Nephron progenitor cell (in vitro differentiated cells): Measurements from ENCODE around the gene BICD1.
A peak's percentile ranks its signal among the peaks of the same experiment; 100 is the strongest.

Experiments
- DNase-seq: peaks from one replicate; pipeline ENCODE4 v3.0.0; 2021
- H3K27ac Mint-ChIP-seq: 2 replicates; pipeline ENCODE4 v1.8.0; 2021; ENCODE audit warnings: mild to moderate bottlenecking, moderate library complexity, mixed read lengths
- H3K27me3 Mint-ChIP-seq: 2 replicates; pipeline ENCODE4 v1.8.0; 2021; ENCODE audit warnings: mild to moderate bottlenecking, low read depth, mixed read lengths; ENCODE audit not compliant: poor library complexity
- H3K36me3 Mint-ChIP-seq: 2 replicates; pipeline ENCODE4 v1.8.0; 2021; ENCODE audit warnings: low read depth, mixed read lengths
- H3K4me1 Mint-ChIP-seq: 2 replicates; pipeline ENCODE4 v1.8.0; 2021; ENCODE audit warnings: mixed read lengths
- H3K4me3 Mint-ChIP-seq: 2 replicates; pipeline ENCODE4 v1.8.0; 2021; ENCODE audit warnings: mild to moderate bottlenecking, moderate library complexity, mixed read lengths
- H3K9me3 Mint-ChIP-seq: 2 replicates; pipeline ENCODE4 v1.8.0; 2021; ENCODE audit warnings: mild to moderate bottlenecking, moderate library complexity, mixed read lengths
- CTCF ChIP-seq: fragments of 200-600 bp; sonication (generic); IDR thresholded peaks from 2 replicates; pipeline ENCODE4 v1.5.0; 2021; ENCODE audit warnings: antibody characterized with exemption

BICD1 gene

DNA sequence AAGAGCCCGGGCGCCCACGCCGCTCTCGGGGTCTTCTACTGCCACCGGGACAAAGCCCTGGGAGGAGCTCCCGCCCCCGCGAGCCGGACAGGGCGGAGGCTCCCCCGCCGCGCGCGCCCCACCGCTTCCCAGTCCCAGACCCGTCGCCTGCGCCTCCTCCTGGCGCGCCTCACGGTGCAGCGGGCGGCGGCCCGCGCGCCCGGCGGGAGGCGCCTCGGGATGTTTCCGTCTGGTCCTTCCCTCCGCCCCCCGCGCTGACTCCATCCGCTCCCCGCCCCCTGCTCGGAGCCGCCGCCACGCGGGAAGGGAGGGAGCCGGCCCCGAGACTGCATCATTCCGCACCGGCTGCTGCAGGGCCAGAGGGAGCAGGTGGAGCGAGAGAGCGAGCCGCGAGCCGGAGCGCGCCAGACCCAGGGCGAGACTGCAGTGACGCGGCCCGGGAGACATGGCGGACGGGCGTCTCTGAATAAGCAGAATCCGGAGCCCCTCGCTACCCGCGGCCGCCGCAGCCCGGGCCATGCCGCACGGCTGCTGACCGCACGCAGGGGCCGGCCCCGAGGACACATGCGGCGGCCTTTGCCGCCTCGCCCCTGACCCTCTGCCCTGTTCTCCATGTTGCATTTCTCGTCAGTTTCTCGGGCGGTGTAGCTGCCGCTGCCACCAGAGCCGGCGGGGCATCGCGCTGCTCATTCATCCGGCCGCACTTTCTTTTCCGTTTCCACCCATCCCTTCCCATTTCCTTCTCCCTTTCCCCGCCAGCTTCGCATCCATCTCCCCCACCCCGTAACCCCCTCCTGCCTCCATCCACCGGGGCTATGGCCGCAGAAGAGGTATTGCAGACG, at the start of gene BICD1:
Gene BICD1 (plus strand): TSS at position 331 of the 842 bp plus-strand sequence. CDS start 485 bp downstream, at position 816.
- H3K4me1 Mint-ChIP-seq, result peaks cover 37% of the 10 kb centered on the region

DNA sequence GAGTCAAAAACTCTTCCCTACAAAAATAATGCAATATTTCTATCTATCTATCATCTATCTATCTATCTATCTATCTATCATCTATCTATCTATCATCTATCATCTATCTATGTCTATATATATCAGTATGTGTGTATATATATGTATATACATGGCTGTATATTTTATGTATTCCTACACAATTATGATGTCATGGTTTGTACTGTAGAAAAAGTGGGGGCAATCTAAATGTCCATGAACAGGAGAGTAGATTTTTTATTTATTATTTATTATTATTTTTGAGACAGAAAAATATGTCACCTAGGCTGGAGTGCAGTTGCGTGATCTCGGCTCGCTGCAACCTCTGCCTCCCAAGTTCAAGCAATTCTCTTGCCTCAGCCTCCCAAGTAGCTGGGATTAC, 45.6 kb upstream of the BICD1 start:
- Mint-ChIP-seq H3K27me3 (peaks cover 3% of the 10 kb centered on the region), H3K4me1 (no peaks in the 10 kb centered on the region), H3K9me3 (peaks cover 28% of the 10 kb centered on the region), H3K27ac (no peak overlapping the region), H3K36me3 (no peaks in the 10 kb centered on the region), H3K4me3 (no peak overlapping the region)
- no peak for TF ChIP-seq CTCF
- no peak for DNase-seq

More for the DNA sequence above, at the start of gene BICD1:
- peak; percentile 88 for DNase-seq
- H3K27ac Mint-ChIP-seq, result peak within 1 kb of the TSS; percentile 98
- H3K9me3 Mint-ChIP-seq, result no peaks in the 10 kb centered on the region
- H3K36me3 Mint-ChIP-seq, result peaks cover 7% of the 10 kb centered on the region
- peaks cover 3% of the 10 kb centered on the region for H3K27me3 Mint-ChIP-seq
- no peak for TF ChIP-seq CTCF
- H3K4me3 Mint-ChIP-seq, result peak within 1 kb of the TSS; percentile 98

DNA sequence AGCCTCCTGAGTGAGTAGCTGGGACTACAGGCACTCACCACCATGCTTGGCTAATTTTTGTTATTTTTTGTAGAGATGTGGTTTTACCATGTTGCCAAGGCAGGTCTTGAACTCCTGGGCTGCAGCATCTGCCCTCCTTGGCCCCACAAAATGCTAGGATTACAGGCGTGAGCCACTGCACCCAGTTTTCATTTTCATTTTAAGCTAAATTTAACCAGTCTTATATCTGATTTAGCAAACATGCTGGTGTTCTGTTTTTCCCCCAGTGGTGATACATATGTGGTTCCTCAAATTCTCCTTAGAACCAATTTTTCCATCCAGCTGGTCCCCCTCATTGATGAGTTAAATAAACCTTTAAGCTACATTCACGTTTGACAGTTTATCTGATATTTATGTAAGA, 43.8 kb upstream of the BICD1 start:
- TF ChIP-seq CTCF, result no peak
- H3K36me3 Mint-ChIP-seq, result no peaks in the 10 kb centered on the region
- DNase-seq, result no peak
- no peaks in the 10 kb centered on the region for H3K27me3 Mint-ChIP-seq
- no peak overlapping the region for H3K27ac Mint-ChIP-seq
- peaks cover 19% of the 10 kb centered on the region for H3K9me3 Mint-ChIP-seq
- H3K4me1 Mint-ChIP-seq, result peaks cover 5% of the 10 kb centered on the region
- H3K4me3 Mint-ChIP-seq, result no peak overlapping the region

DNA sequence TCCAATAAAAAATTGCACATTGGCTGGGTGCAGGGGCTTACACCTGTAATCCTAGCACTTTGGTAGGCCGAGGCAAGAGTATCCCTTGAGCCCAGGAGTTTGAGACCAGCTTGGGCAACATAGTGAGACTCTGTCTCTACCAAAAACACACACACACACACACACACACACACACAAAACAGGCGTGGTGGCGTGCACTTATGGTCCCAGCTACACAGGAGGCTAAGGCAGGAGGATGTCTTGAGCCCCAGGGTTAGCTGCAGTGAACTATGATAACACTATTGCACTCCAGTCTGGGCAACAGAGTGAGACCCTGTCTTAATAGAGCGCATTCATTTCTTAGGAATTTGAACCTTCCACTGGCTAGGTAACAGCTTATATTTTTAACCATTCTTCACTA, 42.9 kb upstream of the BICD1 start:
- Mint-ChIP-seq H3K36me3 (no peaks in the 10 kb centered on the region), H3K4me3 (no peak overlapping the region), H3K27me3 (no peaks in the 10 kb centered on the region), H3K9me3 (peaks cover 16% of the 10 kb centered on the region), H3K4me1 (peaks cover 5% of the 10 kb centered on the region), H3K27ac (no peak overlapping the region)
- DNase-seq, result no peak
- TF ChIP-seq CTCF, result no peak

- no peak for DNase-seq
- H3K36me3 Mint-ChIP-seq, result no peaks in the 10 kb centered on the region
- peaks cover 2% of the 10 kb centered on the region for H3K27me3 Mint-ChIP-seq
- H3K9me3 Mint-ChIP-seq, result peaks cover 9% of the 10 kb centered on the region
- H3K4me1 Mint-ChIP-seq, result peaks cover 5% of the 10 kb centered on the region
- no peak overlapping the region for H3K4me3 Mint-ChIP-seq
- H3K27ac Mint-ChIP-seq, result peak overlapping the region; percentile 4
- TF ChIP-seq CTCF, result no peak
These were observed 40.4 kb upstream of the BICD1 start for GRCh38 chr12:32066206-32066605.

DNA sequence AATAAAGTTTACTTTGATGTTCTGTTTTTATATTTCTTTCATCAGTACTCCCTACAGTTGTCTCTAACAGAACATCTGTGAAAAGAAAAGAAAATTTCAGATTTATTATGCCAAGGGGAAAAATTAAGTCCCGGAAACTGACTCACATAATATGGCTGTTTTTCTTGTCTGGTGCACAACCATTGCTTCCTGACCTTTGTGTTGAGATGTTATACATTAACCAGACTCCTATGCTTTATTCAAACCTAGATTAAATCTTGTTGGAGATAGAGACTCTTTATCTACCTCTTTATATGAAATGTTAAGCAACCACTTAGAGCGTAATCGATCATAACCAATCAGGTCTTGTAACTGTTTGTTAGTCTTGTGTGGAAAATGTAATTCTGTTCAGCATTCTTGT, 37.6 kb upstream of the BICD1 start:
- TF ChIP-seq CTCF, result no peak
- H3K4me3 Mint-ChIP-seq, result no peak overlapping the region
- H3K36me3 Mint-ChIP-seq, result peaks cover 5% of the 10 kb centered on the region
- no peak overlapping the region for H3K27ac Mint-ChIP-seq
- peaks cover 27% of the 10 kb centered on the region for H3K9me3 Mint-ChIP-seq
- DNase-seq, result no peak
- peaks cover 5% of the 10 kb centered on the region for H3K27me3 Mint-ChIP-seq
- H3K4me1 Mint-ChIP-seq, result peaks cover 5% of the 10 kb centered on the region
